ENCODE data around the gene ERCC6. TPM values are rescaled to one million over a fixed set of nuclear protein-coding genes. Genes with fewer than 3 reads are reported as not detected.

The ERCC6 gene
- total and polyA plus RNA-seq, 7 donors, result 2.7 to 19.3 (median 11.5) TPM

- intact Hi-C loops (cut with DNase I), result no loop called here
Measured at GRCh38 chr10:49542353-49542752, 3.4 kb upstream of the ERCC6 start.

GRCh38 chr10:49541762-49542161, 2.8 kb upstream of the ERCC6 start:
- H3K4me3 ChIP-seq, result no peak overlapping the region
- H3K27ac ChIP-seq, result no peak overlapping the region
- H3K27me3 ChIP-seq (ENCODE audit: insufficient read depth in 3 of 3, low read length in 2 of 3), result no peaks in the 10 kb centered on the region
- ATAC-seq, result no peak
- H3K9me3 ChIP-seq, result peaks cover 3% of the 10 kb centered on the region
- H3K36me3 ChIP-seq (ENCODE audit: insufficient read depth in 1 of 2, low read depth in 1 of 2), result no peaks in the 10 kb centered on the region
- TF ChIP-seq CTCF (IDR thresholded peaks at IDR 0.05), result no peak
- DNase-seq, result no peak
- 60 to 79% (median 65%) methylated on average over 6 of the region's 6 CpGs for WGBS, 3 donors
- intact Hi-C loops (cut with DNase I), result no loop called here
- H3K4me1 ChIP-seq, result peaks cover 8% of the 10 kb centered on the region

More at GRCh38 chr10:49542353-49542752, 3.4 kb upstream of the ERCC6 start:
- no peak for TF ChIP-seq CTCF (IDR thresholded peaks at IDR 0.05)
- WGBS, 3 donors, result 90 to 93% (median 91%) methylated on average over 4 of the region's 4 CpGs
- peaks cover 8% of the 10 kb centered on the region for H3K4me1 ChIP-seq
- H3K4me3 ChIP-seq, result no peak overlapping the region
- no peaks in the 10 kb centered on the region for H3K36me3 ChIP-seq (ENCODE audit: insufficient read depth in 1 of 2, low read depth in 1 of 2)
- H3K9me3 ChIP-seq, result peaks cover 3% of the 10 kb centered on the region
- ATAC-seq (no peak), DNase-seq (no peak)
- no peak overlapping the region for H3K27ac ChIP-seq
- H3K27me3 ChIP-seq (ENCODE audit: insufficient read depth in 3 of 3, low read length in 2 of 3), result no peaks in the 10 kb centered on the region

GRCh38 chr10:49540056-49540797, 1.3 kb upstream of the ERCC6 start:
- no peak for TF ChIP-seq CTCF (IDR thresholded peaks at IDR 0.05)

GRCh38 chr10:49539320-49539885, 482 bp upstream of the ERCC6 start:
- ATAC-seq, result peak; percentile 19 to 59 (median 30)
- H3K4me3 ChIP-seq, result peak overlapping the region; percentile 94
- intact Hi-C loops (cut with DNase I), result no loop called here
- H3K9me3 ChIP-seq, result no peaks in the 10 kb centered on the region
- H3K4me1 ChIP-seq, result peaks cover 8% of the 10 kb centered on the region
- no peaks in the 10 kb centered on the region for H3K27me3 ChIP-seq (ENCODE audit: insufficient read depth in 3 of 3, low read length in 2 of 3)
- TF ChIP-seq CTCF (IDR thresholded peaks at IDR 0.05), result no peak
- peak; percentile 30 to 56 for DNase-seq
- peaks cover 2 to 9% of the 10 kb centered on the region in 2 donors for H3K36me3 ChIP-seq (ENCODE audit: insufficient read depth in 1 of 2, low read depth in 1 of 2)
- WGBS, 3 donors, result 1% methylated on average over 26 of the region's 26 CpGs
- peak overlapping the region; percentile 92 for H3K27ac ChIP-seq

More at GRCh38 chr10:49540056-49540797, 1.3 kb upstream of the ERCC6 start:
- 79 to 83% (median 81%) methylated on average over 20 of the region's 20 CpGs for WGBS, 3 donors
- peaks cover under 1 to 9% of the 10 kb centered on the region in 2 donors for H3K36me3 ChIP-seq (ENCODE audit: insufficient read depth in 1 of 2, low read depth in 1 of 2)
- H3K27me3 ChIP-seq (ENCODE audit: insufficient read depth in 3 of 3, low read length in 2 of 3), result no peaks in the 10 kb centered on the region
- H3K4me1 ChIP-seq, result peaks cover 8% of the 10 kb centered on the region
- peak overlapping the region; percentile 94 for H3K4me3 ChIP-seq
- DNase-seq, result no peak
- intact Hi-C loops (cut with DNase I), result no loop called here
- no peak for ATAC-seq
- no peak overlapping the region for H3K27ac ChIP-seq
- peaks cover 3% of the 10 kb centered on the region for H3K9me3 ChIP-seq

Measured in psoas muscle (tissue), 8 donors.